SH-SY5Y (cell line): Measurements from ENCODE around the gene SCYGR2.

Source experiments
- GATA2 ChIP-seq: IDR thresholded peaks from 2 replicates; pipeline ENCODE4 v1.6.1; 2011; ENCODE audit warnings: mild to moderate bottlenecking, low read depth, low read length
- GATA3 ChIP-seq: IDR thresholded peaks from 2 replicates; pipeline ENCODE4 v1.6.1; 2011; ENCODE audit warnings: low read depth, mild to moderate bottlenecking, low read length, moderate library complexity

DNA sequence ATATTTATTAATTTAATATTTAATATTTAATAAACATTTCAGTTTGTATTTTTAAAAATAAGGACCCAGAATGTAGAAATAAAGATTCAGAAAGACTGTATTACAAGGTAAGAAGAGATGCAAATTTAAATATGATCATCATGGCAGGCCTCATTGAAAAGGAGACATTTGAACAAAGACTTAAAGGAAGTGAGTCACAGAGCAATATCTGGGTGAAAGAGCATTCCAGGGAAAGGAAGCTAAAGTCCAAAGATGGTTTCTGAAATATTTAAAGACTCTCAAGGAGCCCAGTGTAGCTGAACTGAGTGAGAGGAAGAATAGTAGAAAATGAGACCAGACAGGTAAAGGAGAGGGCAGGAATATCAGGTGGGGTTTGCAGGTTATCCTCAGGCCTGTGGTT is 24.5 kb downstream of the SCYGR2 start:
- no peak for TF ChIP-seq GATA2
- no peak for TF ChIP-seq GATA3
